GM15510 (cell line): ENCODE measurements around the gene SHROOM2.

Experiments
- POLR2A ChIP-seq: IDR thresholded peaks from 3 replicates; pipeline ENCODE4 v1.6.1; 2011; ENCODE audit warnings: borderline replicate concordance; ENCODE audit not compliant: insufficient read length; ENCODE audit errors: extremely low read depth

Gene SHROOM2

DNA sequence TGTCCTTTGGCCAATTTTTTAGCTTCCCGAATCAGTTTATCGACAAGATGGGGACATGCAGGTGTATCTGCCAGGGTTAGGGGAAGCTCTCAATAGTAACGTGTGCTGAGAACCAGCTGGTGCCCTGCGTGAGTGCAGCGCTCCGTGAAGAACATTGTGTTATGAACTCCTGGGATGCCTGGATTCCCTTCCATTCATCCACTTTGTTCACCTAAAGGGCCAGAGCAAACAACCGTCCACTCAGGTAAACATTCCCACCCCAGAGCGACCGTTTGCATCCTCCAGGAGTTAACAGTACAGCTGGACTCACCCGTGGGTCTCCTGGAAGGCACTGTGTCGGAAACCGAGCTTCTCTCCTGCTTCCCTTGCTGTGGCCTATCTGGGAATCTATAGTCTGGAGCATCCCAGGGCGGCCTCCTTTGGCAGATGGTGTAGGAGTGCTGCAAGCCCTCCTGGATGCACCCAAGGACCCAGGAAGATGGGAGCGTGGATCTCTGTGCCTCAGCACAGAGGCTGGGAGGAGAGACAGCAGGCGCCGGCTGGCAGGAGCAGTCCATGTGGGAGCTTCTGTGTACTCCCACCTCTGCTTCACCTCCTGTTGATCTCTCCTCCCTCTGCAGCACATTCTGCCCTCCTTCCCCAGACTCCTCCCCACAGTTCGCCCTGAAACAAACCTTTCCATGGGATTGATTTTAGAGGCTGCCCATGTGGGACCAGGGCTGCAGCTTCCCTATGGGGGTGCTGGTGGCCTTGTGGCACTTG is 62.7 kb downstream of the SHROOM2 start:
- no peak for TF ChIP-seq POLR2A

DNA sequence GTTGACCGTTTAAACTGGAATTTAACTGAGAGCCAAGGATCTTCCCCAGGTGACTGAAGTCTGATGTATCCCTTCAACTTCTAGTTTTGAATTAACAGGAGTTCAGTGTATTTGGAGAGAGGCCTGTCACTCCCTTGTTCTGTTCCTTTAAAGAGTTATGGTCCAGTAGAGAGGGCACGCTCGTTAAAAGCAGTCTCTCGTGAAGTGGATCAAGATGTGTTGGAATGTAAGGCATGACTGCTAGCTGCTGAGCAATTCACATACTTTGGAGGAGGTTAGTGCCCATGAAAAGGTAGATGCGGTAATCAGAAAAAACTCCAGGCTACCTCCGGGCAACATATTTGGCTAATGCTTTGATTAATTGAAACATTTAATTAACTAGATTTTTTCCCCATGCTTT is 65.7 kb downstream of the SHROOM2 start:
- no peak for TF ChIP-seq POLR2A

GRCh38 chrX:9853307-9853706 is 67.1 kb downstream of the SHROOM2 start:
- TF ChIP-seq POLR2A, result no peak

GRCh38 chrX:9855561-9856283 is 69.5 kb downstream of the SHROOM2 start:
- no peak for TF ChIP-seq POLR2A

DNA sequence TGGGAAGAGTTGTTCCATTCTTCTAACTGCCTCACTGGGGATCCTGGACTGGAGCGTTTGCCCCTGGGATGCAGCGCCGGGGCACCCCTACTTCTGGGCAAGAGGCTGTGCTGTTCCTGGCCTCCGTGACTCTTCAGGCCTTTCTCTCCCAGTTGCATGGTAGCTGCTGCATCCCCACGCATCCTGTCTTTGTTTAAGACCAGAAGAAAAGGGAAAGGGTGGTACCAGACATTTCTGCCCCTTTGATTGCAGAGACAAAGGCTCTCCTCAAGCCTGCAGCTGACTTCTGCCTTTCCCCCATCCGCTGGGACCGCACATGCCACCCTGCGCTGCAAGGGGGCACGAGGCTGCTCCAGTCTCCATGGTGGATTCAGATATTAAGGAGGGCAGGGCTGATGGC is 70.4 kb downstream of the SHROOM2 start:
- TF ChIP-seq POLR2A, result no peak

GRCh38 chrX:9857575-9858474 is 71.6 kb downstream of the SHROOM2 start:
- TF ChIP-seq POLR2A, result no peak

- TF ChIP-seq POLR2A, result no peak
Measured at GRCh38 chrX:9859711-9860555, 73.7 kb downstream of the SHROOM2 start.

DNA sequence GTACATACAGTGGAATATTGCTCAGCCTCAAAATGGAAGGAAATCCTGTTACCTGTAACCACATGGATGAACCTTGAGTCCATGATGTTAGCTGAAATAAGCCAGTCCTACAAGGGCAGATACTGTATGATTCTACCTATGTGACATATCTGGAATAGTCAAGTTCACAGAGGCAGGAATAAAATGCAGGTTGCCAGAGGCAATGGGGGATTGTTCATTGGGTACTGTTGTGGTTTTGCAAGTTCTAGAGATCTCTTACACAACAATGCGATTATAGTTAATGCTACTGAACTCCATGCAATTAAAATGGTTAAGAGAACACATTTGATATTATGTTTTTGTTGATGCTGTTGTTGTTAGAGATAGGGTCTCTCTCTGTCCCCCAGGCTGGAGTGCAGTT is 74.6 kb downstream of the SHROOM2 start:
- no peak for TF ChIP-seq POLR2A

- no peak for TF ChIP-seq POLR2A
Measured at GRCh38 chrX:9861711-9862110, 75.5 kb downstream of the SHROOM2 start.

DNA sequence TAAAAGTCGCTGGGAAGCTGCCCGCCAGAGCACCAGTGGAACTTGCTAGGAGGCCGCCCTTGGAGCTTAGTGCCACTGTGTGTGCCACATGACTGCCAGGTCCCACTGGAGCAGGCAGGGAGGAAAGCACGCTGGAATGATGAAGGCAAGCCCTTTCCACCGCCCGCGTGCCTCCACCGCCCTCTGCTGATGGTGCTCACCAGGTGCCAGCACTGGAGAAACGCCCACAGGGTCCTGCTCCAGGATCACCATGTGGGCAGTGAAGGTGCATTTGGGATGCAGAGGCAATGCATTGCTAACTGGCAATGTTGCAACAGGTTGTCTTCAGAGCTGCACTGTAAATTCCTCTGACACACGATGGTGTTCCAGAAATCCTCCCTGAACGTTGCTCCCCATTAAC is 76.3 kb downstream of the SHROOM2 start:
- no peak for TF ChIP-seq POLR2A

DNA sequence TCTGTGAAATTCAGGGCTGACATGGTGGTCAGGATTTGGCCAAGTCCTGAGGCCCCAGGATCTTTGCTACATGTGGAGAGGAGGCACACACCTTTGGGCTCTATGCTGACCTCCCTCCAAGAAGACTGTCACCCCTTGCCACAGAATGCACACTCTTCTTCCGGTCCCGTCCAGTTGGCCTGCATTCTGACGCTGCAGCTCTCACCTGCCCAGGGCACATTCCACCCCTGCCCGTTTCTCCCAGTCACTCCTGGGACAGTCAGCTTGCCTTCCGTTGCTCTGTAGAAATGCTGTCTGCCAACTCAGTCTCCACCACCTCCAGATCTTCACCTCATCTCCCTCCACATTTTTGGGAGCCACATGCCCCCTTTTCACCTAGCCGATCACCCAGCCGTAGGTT is 76.7 kb downstream of the SHROOM2 start:
- no peak for TF ChIP-seq POLR2A

- TF ChIP-seq POLR2A, result no peak
Measured at GRCh38 chrX:9864011-9864410, 77.8 kb downstream of the SHROOM2 start.

GRCh38 chrX:9865804-9866472 is 79.7 kb downstream of the SHROOM2 start:
- TF ChIP-seq POLR2A, result no peak

DNA sequence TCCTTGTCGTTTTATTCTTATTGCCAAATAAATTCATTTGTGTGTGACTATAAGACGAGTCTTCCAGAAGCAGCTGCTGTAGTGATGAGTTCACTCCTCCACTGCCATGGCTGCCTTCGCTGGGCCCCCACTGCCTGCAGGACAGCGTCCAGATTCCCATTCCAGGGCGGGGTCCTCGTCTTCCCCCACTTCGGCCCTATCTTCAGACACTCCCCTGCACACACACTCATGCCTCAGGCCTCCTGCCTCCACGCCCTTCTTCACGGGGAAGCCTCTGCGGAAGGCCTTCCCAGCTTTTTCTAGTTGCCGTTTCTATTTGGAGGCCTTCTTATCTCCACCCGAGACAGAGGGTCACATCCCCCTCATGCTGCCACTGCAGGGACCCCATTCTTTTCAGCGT is 80.4 kb downstream of the SHROOM2 start:
- TF ChIP-seq POLR2A, result no peak

- TF ChIP-seq POLR2A, result no peak
Measured at GRCh38 chrX:9867226-9867625, 81.0 kb downstream of the SHROOM2 start.

GRCh38 chrX:9867753-9868152 is 81.5 kb downstream of the SHROOM2 start:
- no peak for TF ChIP-seq POLR2A
